ENCODE data around the gene RBM42.
"Not testable (repeated sequence)": the region's sequence is repeated elsewhere in the genome, so short reads cannot be mapped to it uniquely, and the experiment has no call there.

Gene RBM42, protein sequence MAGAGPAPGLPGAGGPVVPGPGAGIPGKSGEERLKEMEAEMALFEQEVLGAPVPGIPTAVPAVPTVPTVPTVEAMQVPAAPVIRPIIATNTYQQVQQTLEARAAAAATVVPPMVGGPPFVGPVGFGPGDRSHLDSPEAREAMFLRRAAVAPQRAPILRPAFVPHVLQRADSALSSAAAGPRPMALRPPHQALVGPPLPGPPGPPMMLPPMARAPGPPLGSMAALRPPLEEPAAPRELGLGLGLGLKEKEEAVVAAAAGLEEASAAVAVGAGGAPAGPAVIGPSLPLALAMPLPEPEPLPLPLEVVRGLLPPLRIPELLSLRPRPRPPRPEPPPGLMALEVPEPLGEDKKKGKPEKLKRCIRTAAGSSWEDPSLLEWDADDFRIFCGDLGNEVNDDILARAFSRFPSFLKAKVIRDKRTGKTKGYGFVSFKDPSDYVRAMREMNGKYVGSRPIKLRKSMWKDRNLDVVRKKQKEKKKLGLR

DNA sequence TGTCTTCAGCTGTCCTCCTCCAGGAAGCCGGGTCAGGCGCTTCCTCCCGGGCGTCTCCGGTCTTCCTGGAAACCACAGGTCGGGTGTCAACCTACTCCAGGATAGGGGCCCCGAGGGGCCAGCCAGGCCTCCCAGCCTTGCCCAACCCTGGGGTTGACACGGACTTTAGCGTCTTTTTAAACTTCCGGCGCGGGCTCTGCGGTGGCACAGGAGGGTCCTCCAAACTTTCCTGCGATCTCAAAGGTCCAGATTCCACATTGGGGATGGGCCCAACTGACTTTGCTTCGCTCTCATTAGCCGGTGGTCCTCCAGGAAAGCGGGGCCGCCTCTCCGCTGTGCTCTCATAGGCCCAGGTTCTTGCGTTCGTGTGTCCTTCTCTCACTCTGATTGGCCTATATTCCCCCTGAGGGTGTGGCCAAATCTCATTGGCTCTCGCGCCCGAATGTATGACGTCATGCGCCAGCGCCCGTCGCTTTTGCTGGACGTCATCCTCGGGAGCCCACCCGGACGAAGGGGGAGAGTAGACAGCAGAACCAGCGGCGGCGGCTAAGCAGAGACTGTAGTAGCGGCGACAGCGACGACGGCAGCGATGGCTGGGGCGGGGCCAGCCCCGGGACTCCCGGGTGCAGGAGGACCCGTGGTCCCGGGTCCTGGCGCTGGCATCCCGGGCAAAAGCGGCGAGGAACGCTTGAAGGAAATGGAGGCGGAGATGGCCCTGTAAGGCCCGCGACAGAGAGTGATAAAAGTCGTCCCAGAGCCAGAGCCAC is at the start of gene RBM42:
Gene RBM42, plus strand, starts transcription at position 472 of the 767 bp plus-strand sequence. Its CDS starts 118 bp downstream, at position 590.
- DNase-seq = peak; percentile 100

DNA sequence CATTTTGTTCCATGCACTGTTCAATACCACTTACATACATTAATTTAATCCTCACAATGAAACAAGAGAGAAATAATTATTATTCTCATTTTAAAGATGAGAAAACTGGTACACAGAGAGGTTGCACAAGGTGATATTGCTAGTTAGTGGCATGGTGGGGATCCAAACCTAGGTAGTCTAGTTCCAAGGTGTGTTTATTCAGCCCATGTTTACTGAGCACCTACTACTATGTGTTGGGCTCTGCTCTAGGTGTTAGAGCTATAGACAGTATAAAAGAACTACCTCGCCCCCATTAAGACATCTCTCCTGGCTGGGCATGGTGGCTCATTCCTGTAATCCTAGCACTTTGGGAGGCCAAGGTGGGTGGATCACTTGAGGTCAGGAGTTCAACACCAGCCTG is 46.1 kb upstream of the RBM42 start:
- DNase-seq = no peak

DNA sequence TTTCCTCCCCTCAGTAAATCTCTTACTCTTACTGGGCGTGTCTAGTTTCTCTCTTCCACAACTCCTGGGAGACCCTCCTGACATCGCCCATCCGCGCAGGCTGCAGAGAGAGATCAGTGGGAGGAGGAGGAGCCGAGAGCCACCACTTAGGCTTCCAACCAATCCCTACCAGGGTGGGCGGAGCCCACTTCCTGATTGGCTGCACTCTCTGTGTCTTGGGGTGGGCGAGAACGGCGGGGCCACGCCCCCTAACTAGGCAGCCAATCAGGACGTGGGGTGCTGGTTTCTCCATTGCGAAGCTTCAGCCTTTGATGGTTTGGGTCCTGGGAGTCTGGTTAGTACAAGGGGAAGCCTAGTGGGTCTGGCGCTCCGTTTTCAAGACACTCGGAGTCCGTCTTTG is 43.0 kb upstream of the RBM42 start, which contains the start of gene PMIS2:
Gene PMIS2, plus strand, starts transcription at position 326 of the 400 bp plus-strand sequence. CDS start 87 bp downstream, outside the sequence.
- DNase-seq = no peak

- DNase-seq = no peak
Measured at GRCh38 chr19:35587321-35587720, 41.5 kb upstream of the RBM42 start.

DNA sequence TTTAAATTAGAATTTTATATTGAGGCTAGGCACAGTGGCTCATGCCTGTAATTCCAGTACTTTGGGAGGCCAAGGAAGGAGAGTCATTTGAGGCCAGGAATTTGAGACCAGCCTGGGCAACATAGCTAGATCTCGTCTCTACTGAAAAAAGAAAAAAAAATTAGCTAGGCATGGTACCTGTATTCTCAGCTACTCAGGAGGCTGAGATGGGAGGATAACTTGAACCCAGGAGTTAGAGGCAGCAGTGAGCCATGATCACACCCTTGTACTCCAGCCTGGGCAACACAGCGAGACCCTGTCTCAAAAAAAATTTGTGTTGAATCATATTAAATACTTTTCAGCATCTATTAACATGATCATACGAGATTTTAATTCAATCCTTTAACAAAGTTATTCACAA is 38.0 kb upstream of the RBM42 start:
- DNase-seq = no peak

GRCh38 chr19:35592226-35592625 is 36.6 kb upstream of the RBM42 start:
- DNase-seq = peak; percentile 60

DNA sequence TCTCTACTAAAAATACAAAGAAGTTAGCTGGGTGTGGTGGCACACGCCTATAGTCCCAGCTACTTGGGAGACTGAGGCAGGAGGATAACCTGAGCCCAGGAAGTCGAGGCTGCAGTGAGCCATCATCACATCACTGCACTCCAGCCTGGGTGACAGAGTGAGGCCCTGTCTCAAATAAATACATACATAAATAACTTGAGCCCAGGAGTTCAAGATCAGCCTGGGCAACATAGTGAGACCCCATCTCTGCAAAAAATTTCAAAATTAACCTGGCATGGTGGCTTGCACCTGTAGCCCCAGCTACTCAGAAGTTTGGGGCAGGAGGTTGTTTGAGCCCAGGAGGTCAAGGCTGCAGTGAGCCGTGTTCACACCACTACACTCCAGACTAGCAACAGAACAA is 33.8 kb upstream of the RBM42 start:
- DNase-seq = not testable (repeated sequence)

GRCh38 chr19:35595928-35596327 is 32.9 kb upstream of the RBM42 start:
- no peak for DNase-seq

DNA sequence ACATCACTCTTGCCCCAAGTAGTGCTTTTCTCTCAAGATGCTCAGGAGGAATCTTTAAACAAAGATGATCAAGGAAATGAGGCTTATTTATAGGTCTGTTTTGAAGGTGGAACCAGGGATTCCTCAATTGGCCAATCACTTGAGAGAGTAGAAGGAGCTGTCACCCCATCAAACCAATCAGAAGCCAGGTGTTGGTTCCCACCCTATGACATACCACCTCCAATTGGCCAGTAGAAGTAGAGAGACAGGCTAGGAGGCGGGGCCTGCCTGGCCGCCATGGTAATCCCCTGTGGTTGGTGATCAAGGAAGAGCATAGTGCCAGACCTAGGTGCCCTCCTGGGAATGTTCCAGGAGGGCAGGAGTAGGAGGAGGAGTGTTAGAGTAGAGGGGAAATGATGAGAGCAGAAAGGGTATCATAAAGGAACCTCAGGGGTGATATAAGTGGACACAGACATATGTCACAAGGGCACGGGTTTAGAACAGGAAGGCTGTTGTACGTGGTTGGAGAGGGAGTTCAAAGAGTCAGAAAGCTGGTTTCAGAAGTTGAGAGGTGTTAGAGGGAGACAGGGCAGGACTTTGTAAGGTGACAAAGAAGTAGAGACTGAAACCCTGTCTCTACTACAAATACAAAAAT is 32.4 kb upstream of the RBM42 start:
- no peak for DNase-seq

- no peak for DNase-seq
Measured at GRCh38 chr19:35601971-35602370, 26.9 kb upstream of the RBM42 start.

- not testable (repeated sequence) for DNase-seq
Measured at GRCh38 chr19:35604436-35604835, 24.4 kb upstream of the RBM42 start.

- not testable (repeated sequence) for DNase-seq
Measured at GRCh38 chr19:35607170-35607569, 21.7 kb upstream of the RBM42 start.

DNA sequence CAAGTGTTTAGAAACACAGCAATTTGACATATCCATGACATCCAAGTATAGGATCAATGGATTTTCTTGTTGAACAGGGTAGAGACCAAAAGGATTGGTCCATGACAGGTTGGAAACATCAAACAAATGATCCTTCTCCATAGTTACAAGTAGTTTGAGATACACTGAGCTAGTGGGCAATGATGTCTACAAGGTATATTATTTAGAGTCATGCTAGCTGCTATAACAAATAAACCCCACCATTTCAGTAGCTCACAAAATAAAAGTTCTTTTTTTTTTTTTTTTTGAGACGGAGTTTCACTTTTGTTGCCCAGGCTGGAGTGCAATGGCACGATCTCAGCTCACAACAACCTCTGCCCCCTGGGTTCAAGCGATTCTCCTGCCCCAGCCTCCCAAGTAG is 21.2 kb upstream of the RBM42 start:
- no peak for DNase-seq

DNA sequence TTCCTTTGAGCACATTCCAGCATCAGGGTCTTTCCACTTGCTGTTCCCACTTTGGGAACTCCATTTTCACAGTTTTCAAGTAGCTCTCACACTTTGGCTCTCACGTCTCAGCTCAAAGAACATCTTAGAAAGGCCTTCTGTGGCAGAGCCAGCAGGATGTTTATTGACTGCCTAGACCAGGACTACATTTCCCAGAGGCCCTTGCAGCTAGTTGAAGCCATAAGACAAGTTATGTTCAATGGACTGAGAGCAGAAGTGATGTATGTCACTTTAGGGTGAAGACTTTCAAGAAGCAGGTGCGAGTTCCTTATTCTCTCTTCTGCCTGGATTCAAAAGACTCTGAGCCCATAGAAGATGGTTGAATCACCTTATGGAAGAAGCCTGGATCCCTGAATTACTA is 20.6 kb upstream of the RBM42 start:
- DNase-seq = no peak

GRCh38 chr19:35609851-35610353 is 18.9 kb upstream of the RBM42 start:
- DNase-seq = no peak

DNA sequence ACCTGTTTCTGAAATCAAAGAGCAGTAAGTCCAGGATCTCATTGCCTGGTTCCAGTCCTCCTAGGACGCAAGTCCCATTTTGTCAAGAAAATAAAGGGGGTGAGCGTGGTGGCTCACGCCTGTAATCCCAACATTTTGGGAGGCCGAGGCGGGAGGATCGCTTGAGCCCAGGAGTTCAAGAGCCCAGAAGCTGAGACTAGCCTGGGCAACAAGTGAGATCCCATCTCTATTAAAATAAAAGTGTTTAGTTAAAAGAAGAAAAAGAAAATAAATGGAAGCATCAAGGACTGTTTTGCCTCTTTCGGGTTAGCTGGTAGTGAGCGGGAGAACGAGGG is 16.6 kb upstream of the RBM42 start:
- no peak for DNase-seq

DNA sequence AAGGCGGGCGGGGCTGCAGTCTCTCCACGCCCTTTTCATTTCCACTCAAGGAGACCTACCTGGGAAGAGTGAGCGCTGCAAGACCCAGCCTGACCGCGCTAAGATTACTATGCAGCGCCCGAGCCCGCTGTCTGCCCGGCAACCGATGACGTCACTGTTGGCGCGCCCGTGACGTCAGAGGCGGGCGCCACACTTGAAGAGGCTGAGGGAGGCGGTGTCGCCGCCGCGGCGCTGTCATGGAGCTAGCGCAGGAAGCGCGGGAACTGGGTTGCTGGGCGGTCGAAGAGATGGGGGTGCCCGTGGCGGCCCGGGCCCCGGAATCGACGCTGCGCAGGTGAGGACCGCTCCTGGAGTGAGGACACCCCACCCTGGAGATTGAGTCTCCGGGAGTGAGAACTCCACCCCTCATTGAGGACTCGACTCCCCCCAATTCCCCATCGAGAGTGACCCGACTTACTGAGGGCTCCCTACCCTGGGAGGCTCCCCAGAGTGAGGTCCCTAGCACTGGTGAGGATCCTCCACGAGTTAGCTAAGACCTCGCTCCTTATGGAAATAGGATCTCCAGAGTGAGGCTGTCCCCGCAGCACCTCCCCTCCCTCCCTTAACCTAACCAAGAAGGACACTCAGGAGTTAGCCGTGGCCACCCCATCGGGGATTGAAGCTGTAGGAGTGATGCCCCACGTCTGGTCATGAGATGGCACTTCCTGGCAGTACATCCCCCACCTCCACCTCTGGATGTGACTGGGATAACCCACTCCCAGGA is 16.1 kb upstream of the RBM42 start, which contains the start of gene HAUS5:
Gene HAUS5, plus strand, starts transcription at position 177 of the 763 bp plus-strand sequence. Its CDS starts 60 bp downstream, at position 237.
- peak; percentile 99 for DNase-seq

- no peak for DNase-seq
Measured at GRCh38 chr19:35613574-35613973, 15.3 kb upstream of the RBM42 start.

DNA sequence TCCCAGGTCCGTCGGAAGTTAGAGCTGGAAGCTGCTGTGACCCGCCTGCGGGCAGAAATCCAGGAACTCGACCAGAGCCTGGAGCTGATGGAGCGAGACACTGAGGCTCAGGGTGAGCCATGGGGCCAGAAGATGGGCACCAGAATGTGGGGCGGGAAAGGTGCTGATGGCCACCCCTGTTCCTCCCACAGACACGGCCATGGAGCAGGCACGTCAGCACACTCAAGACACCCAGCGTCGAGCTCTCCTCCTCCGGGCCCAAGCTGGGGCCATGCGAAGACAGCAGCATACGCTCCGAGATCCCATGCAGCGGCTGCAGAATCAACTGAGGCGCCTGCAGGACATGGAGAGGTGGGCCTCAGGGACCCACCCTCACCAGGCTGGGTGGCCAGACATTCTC is 13.8 kb upstream of the RBM42 start:
- DNase-seq = no peak

GRCh38 chr19:35618857-35619256 is 10.0 kb upstream of the RBM42 start:
- DNase-seq = no peak

DNA sequence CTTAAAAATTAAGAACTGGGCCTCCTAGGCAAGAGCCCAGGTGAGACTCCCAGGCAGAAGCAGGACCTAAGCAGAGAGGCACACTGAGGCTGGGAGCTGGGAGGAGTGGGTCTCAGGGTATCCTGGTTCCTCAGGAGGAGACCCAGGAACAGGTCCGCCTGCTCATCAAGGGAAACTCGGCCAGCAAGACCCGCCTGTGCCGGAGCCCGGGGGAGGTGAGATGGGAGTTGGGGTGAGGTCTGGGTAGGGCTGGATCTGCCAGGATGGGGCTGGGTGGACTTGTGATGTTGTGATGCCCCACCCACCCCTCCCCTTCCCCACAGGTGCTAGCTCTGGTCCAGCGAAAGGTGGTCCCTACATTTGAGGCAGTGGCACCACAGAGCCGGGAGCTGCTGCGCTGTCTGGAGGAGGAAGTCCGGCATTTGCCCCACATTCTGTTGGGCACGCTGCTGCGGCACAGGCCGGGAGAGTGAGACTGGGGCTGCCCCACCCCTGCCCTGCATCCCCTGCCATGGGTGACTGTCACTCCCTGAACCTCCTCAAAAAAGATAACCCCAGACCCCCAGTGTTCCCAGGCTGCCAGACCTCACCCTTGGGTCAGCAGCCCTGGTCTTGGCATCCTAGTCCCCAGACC is 9.4 kb upstream of the RBM42 start:
- DNase-seq = no peak

DNA sequence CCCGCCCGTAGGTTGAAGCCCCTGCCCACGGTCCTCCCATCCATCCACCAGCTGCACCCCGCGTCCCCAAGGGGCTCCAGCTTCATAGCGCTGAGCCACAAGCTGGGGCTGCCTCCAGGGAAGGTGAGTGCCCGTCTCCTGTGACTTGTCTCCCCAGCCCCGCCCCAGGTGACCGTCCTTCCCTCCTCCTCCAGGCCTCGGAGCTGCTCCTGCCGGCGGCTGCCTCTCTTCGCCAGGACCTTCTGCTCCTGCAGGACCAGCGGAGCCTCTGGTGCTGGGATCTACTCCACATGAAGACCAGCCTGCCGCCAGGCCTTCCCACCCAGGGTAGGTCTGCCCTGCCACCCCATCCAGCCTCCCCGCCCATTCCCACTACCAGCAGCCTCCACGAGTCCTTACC is 8.8 kb upstream of the RBM42 start:
- no peak for DNase-seq
